ENCODE measurements around the gene POLR3B. TPM values are rescaled to one million over a fixed set of nuclear protein-coding genes. Genes with fewer than 3 reads are reported as not detected.

The POLR3B gene
- total RNA-seq, 1 donor = 11.9 TPM

DNA sequence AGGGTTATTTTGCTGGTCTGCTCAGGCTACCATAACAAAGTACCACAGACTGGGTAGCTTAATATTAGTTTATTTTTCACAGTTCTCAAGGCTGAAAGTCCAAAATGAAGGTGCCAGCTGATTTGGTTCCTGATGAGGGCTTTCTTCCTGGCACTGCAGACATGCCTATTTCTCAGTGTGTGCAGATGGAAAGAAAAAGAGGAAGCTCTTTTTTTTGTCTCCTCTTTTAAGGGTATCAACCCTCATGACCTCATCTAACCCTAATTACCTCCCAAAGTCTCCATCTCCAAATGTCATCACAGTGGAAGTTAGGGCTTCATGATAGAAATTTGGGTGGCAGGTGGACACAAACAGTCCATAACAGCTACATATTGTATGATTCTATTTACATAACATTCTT, 25.0 kb upstream of the POLR3B start:
- Histone ChIP-seq H3K27ac (ENCODE audit: low read depth, low read length) (no peak overlapping the region), H3K4me3 (ENCODE audit: insufficient read depth, low read length) (no peak overlapping the region), H3K36me3 (ENCODE audit: insufficient read depth, low read length) (no peaks in the 10 kb centered on the region), H3K9me3 (ENCODE audit: low read depth, low read length) (no peaks in the 10 kb centered on the region), H3K4me1 (ENCODE audit: insufficient read depth, low read length) (no peaks in the 10 kb centered on the region), H3K79me2 (ENCODE audit: insufficient read depth, low read length) (no peaks in the 10 kb centered on the region), H3K27me3 (ENCODE audit: insufficient read depth, low read length) (no peaks in the 10 kb centered on the region), H3K4me2 (ENCODE audit: insufficient read depth, low read length) (no peak overlapping the region), H4K20me1 (ENCODE audit: insufficient read depth, low read length) (no peaks in the 10 kb centered on the region), H2AFZ (ENCODE audit: low read length) (no peak overlapping the region)
- no peak for DNase-seq (ENCODE audit: insufficient read length, low spot score, missing footprints)
- TF ChIP-seq, protein P1, sequence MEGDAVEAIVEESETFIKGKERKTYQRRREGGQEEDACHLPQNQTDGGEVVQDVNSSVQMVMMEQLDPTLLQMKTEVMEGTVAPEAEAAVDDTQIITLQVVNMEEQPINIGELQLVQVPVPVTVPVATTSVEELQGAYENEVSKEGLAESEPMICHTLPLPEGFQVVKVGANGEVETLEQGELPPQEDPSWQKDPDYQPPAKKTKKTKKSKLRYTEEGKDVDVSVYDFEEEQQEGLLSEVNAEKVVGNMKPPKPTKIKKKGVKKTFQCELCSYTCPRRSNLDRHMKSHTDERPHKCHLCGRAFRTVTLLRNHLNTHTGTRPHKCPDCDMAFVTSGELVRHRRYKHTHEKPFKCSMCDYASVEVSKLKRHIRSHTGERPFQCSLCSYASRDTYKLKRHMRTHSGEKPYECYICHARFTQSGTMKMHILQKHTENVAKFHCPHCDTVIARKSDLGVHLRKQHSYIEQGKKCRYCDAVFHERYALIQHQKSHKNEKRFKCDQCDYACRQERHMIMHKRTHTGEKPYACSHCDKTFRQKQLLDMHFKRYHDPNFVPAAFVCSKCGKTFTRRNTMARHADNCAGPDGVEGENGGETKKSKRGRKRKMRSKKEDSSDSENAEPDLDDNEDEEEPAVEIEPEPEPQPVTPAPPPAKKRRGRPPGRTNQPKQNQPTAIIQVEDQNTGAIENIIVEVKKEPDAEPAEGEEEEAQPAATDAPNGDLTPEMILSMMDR (IDR thresholded peaks at IDR 0.05; ENCODE audit: extremely low read depth, low read depth, low read length) = no peak

DNA sequence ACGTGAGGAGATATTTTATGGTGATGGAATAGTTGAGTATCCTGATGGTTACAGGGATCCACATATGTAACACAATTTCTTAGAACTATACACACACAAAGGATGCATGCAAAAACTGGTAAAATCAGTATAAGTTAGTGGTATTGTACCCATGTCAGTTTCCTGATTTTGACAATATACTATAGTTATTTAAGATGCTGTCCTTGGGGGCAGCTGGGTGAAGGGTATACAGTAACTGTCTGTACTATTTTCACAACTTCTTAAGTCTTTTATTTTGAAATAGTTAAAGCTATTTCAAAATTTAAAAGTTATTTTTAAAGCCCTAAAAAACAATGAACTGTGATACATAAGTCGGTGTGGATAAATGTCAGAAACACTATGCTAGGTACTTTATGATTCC, 24.5 kb upstream of the POLR3B start:
- Histone ChIP-seq H4K20me1 (ENCODE audit: insufficient read depth, low read length) (no peaks in the 10 kb centered on the region), H3K79me2 (ENCODE audit: insufficient read depth, low read length) (no peaks in the 10 kb centered on the region), H3K4me3 (ENCODE audit: insufficient read depth, low read length) (no peak overlapping the region), H3K9me3 (ENCODE audit: low read depth, low read length) (no peaks in the 10 kb centered on the region), H3K27ac (ENCODE audit: low read depth, low read length) (no peak overlapping the region), H3K27me3 (ENCODE audit: insufficient read depth, low read length) (no peaks in the 10 kb centered on the region), H3K4me2 (ENCODE audit: insufficient read depth, low read length) (no peak overlapping the region), H3K4me1 (ENCODE audit: insufficient read depth, low read length) (no peaks in the 10 kb centered on the region), H3K36me3 (ENCODE audit: insufficient read depth, low read length) (no peaks in the 10 kb centered on the region), H2AFZ (ENCODE audit: low read length) (no peak overlapping the region)
- TF ChIP-seq, protein P1 (IDR thresholded peaks at IDR 0.05; ENCODE audit: extremely low read depth, low read depth, low read length) = no peak
- no peak for DNase-seq (ENCODE audit: insufficient read length, low spot score, missing footprints)

DNA sequence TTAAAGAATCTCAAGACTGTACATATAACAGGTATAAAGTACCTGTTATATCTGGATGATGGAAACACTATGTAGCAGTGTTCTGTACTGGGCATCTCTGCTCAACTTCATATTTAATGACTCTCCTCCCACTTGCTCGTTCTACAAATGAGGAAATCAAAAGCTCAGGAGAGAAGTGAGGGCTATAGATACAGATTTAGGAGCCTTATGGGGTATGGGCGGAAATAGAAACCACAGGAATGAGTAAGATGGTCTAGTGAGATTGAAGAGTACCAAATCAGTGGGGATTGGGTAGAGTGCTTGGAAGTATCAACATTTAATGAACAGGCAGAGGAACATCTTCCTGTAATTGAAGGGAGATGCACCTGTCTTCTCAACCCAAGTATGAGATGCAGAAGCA, 23.8 kb upstream of the POLR3B start:
- Histone ChIP-seq H3K4me1 (ENCODE audit: insufficient read depth, low read length) (no peaks in the 10 kb centered on the region), H3K27me3 (ENCODE audit: insufficient read depth, low read length) (no peaks in the 10 kb centered on the region), H3K9me3 (ENCODE audit: low read depth, low read length) (no peaks in the 10 kb centered on the region), H3K36me3 (ENCODE audit: insufficient read depth, low read length) (no peaks in the 10 kb centered on the region), H3K79me2 (ENCODE audit: insufficient read depth, low read length) (no peaks in the 10 kb centered on the region), H3K4me2 (ENCODE audit: insufficient read depth, low read length) (no peak overlapping the region), H4K20me1 (ENCODE audit: insufficient read depth, low read length) (no peaks in the 10 kb centered on the region), H3K4me3 (ENCODE audit: insufficient read depth, low read length) (no peak overlapping the region), H2AFZ (ENCODE audit: low read length) (no peak overlapping the region), H3K27ac (ENCODE audit: low read depth, low read length) (no peak overlapping the region)
- TF ChIP-seq, protein P1 (IDR thresholded peaks at IDR 0.05; ENCODE audit: extremely low read depth, low read depth, low read length) = no peak
- peak; percentile 46 for DNase-seq (ENCODE audit: insufficient read length, low spot score, missing footprints)

DNA sequence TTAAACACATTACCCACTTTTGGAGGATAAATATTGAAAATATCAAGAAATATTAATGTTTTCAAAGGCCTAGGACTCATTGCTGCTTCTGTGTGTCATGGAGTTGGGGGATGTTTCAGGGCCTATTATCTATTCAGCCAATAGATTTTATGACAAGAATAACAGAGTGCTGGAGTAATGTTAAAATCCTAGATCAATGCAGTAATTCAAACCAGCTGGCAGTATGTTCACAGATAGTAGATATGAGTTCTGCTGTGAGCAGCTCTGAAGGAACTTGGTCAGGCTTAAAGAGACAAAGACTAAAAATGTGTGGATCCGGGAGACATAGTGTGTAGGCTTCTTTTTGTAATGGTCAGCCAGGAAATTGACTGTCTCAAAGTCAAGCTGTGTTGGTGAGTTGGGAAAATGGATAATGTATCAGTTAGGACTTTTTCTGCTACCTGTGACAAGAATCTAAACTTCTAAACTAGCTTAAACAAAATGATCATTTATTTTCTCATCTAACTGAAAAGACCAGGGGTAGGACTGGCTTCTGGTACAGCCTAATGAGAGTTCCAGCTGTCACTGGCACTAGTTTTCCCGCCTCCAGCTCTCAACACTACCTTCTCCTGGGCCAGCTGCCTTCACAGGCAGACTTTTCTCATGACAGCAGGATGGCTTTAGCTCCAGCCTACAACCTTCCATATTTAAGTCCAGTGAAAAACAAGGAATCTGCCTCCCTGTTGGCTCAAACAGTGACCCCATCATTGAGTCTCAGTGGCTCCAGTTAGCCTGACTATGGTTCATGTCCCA, 16.3 kb upstream of the POLR3B start:
- Histone ChIP-seq H3K4me1 (ENCODE audit: insufficient read depth, low read length) (peaks cover 15% of the 10 kb centered on the region), H3K27ac (ENCODE audit: low read depth, low read length) (no peak overlapping the region)
- no peak for DNase-seq (ENCODE audit: insufficient read length, low spot score, missing footprints)

More for the DNA sequence above, 16.3 kb upstream of the POLR3B start:
- Histone ChIP-seq H2AFZ (ENCODE audit: low read length) (no peak overlapping the region), H3K27me3 (ENCODE audit: insufficient read depth, low read length) (no peaks in the 10 kb centered on the region), H3K4me3 (ENCODE audit: insufficient read depth, low read length) (no peak overlapping the region), H3K79me2 (ENCODE audit: insufficient read depth, low read length) (no peaks in the 10 kb centered on the region), H4K20me1 (ENCODE audit: insufficient read depth, low read length) (no peaks in the 10 kb centered on the region), H3K36me3 (ENCODE audit: insufficient read depth, low read length) (no peaks in the 10 kb centered on the region), H3K4me2 (ENCODE audit: insufficient read depth, low read length) (no peak overlapping the region), H3K9me3 (ENCODE audit: low read depth, low read length) (no peaks in the 10 kb centered on the region)
- TF ChIP-seq, protein P1 (IDR thresholded peaks at IDR 0.05; ENCODE audit: extremely low read depth, low read depth, low read length) = no peak
